ENCODE data around the gene CCL17. TPM values are rescaled to one million over a fixed set of nuclear protein-coding genes. Genes with fewer than 3 reads are reported as not detected.

The CCL17 gene
- total RNA-seq (2022), result not detected in 2 replicates
- Bru-seq, nascent RNA, result not detected
- not detected for BruChase-seq, experiment 1, labeled RNA remaining after a 2-hour chase
- BruChase-seq, experiment 2, labeled RNA remaining after a 6-hour chase, result percentile 4 among the genes with signal in this experiment
- long read RNA-seq, result 0 reads

DNA sequence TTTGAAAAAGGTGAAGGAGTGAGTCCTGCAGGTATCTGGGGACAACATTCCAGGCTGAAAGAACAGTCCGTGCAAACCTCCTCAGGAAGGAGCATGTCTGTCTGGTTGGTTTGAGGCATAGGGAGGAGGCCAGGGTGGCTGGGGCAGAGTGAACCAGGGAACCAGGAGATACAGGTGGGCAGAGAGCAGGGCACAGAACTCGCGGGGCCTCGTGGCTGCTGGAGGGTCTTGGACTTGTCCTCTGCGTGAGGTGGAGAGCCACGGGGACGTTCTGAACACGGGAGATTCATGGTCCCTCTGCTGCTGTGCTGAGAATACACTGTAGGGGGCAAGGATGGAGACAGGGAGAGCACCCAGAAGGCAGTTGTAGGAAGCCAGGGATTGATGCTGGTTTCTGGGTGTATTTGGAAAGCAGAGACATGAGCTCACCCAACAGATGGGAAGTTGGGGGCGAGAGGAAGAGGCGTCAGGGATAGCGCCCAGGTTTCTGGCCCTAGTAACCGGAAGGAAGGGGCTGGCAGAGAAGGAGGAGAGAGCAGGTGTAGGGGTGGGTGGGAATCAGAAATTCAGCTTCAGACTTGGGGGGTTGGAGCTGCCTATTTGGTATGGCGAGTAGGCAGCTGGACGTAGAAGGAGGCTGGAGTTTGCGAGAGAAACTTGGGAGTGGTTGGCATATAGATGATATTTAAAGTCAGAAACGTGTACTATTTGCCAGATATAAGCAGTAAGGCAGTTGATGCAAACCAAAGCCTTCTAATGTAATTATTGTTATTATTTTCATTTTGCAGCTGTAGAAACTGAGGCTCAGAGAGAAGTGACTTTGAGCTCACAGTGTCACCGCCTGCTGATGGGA lies at the start of gene CCL17:
TSS of gene CCL17 (plus strand) at position 803 of the 853 bp plus-strand sequence. CDS start 9,166 bp downstream, outside the sequence.
- Histone ChIP-seq H3K27me3 (replicated peaks; ENCODE audit: control insufficient read depth, insufficient read depth, low read length) (no peaks in the 10 kb centered on the region), H3K36me3 (ENCODE audit: control insufficient read depth, insufficient read depth, low read length) (no peaks in the 10 kb centered on the region), H3K4me3 (ENCODE audit: low read depth, low read length) (no peak within 1 kb of the TSS), H3K4me1 (no peaks in the 10 kb centered on the region), H3K9me3 (no peaks in the 10 kb centered on the region)
- peaks cover 9% of the 10 kb centered on the region for H3K4me1 Mint-ChIP-seq (ENCODE audit: low read depth, unreplicated experiment)
- no peaks in the 10 kb centered on the region for H3K27me3 Mint-ChIP-seq (ENCODE audit: insufficient read depth, unreplicated experiment)
- POLR2A ChIA-PET, result no interaction called here
- BruUV-seq (replicated peaks), result no TSS peak
- H3K4me3 Mint-ChIP-seq (ENCODE audit: unreplicated experiment), result no peak within 1 kb of the TSS
- TF ChIP-seq, protein P1, sequence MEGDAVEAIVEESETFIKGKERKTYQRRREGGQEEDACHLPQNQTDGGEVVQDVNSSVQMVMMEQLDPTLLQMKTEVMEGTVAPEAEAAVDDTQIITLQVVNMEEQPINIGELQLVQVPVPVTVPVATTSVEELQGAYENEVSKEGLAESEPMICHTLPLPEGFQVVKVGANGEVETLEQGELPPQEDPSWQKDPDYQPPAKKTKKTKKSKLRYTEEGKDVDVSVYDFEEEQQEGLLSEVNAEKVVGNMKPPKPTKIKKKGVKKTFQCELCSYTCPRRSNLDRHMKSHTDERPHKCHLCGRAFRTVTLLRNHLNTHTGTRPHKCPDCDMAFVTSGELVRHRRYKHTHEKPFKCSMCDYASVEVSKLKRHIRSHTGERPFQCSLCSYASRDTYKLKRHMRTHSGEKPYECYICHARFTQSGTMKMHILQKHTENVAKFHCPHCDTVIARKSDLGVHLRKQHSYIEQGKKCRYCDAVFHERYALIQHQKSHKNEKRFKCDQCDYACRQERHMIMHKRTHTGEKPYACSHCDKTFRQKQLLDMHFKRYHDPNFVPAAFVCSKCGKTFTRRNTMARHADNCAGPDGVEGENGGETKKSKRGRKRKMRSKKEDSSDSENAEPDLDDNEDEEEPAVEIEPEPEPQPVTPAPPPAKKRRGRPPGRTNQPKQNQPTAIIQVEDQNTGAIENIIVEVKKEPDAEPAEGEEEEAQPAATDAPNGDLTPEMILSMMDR (IDR thresholded peaks at IDR 0.05; ENCODE audit: insufficient read depth in 1 of 2, low read depth in 1 of 2, low read length in 1 of 2, severe bottlenecking in 1 of 2, unreplicated experiment in 1 of 2), result no peak
- H3K27ac Mint-ChIP-seq (ENCODE audit: unreplicated experiment), result no peak within 1 kb of the TSS
- no peaks in the 10 kb centered on the region for H3K36me3 Mint-ChIP-seq (ENCODE audit: insufficient read depth, unreplicated experiment)
- intact Hi-C loops (cut with micrococcal nuclease; ENCODE audit: unreplicated experiment), result no loop called here
- DNase-seq, result no peak
- H3K9me3 Mint-ChIP-seq (ENCODE audit: unreplicated experiment), result no peaks in the 10 kb centered on the region
- CTCF ChIA-PET, result interaction anchor here (0.8 to 1.1 kb wide), 2 partner anchors 12 to 123 kb away, joined by 3 to 5 read pairs; no protein-coding TSS in a partner anchor

DNA sequence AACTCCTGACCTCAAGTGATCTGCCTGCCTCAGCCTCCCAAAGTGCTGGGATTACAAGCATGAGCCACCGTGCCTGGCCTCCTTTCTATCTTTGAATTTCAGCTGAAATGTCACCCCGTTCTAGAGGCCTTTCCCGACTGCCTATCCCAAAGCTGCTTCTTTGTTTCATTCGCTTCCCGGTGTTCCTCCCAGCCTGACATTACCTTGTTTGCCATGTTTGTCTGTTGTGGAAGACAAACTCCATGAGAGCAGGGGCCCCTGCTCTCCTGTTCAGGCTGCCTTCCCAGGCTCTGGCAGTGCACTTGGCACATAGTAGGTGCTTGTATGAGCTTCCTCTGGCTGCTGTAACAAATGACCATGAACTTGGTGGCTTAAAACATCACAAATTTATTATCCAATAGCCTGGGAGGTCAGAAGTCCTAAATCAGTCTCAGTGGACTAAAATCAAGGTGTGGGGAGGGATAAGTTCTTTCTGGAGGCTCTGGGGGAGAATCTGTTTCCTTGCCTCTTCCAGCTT lies 48.6 kb upstream of the CCL17 start:
- H3K4me3 ChIP-seq (ENCODE audit: low read depth, low read length), result no peak overlapping the region
- Mint-ChIP-seq H3K27ac (ENCODE audit: unreplicated experiment) (no peak overlapping the region), H3K27me3 (ENCODE audit: insufficient read depth, unreplicated experiment) (no peaks in the 10 kb centered on the region), H3K9me3 (ENCODE audit: unreplicated experiment) (no peaks in the 10 kb centered on the region), H3K4me3 (ENCODE audit: unreplicated experiment) (no peak overlapping the region), H3K36me3 (ENCODE audit: insufficient read depth, unreplicated experiment) (no peaks in the 10 kb centered on the region), H3K4me1 (ENCODE audit: low read depth, unreplicated experiment) (peaks cover 9% of the 10 kb centered on the region)
- no peak for DNase-seq
- ChIA-PET POLR2A (no interaction called here), CTCF (interaction anchor here (0.7 kb wide), 1 partner anchor 871 kb away, joined by 3 read pairs; no protein-coding TSS in a partner anchor)
- H3K9me3 ChIP-seq, result no peaks in the 10 kb centered on the region
- BruUV-seq (replicated peaks), result no TSS peak
- no peaks in the 10 kb centered on the region for H3K27me3 ChIP-seq (replicated peaks; ENCODE audit: control insufficient read depth, insufficient read depth, low read length)
- no peaks in the 10 kb centered on the region for H3K4me1 ChIP-seq
- TF ChIP-seq, protein P1 (IDR thresholded peaks at IDR 0.05; ENCODE audit: insufficient read depth in 1 of 2, low read depth in 1 of 2, low read length in 1 of 2, severe bottlenecking in 1 of 2, unreplicated experiment in 1 of 2), result no peak
- H3K36me3 ChIP-seq (ENCODE audit: control insufficient read depth, insufficient read depth, low read length), result no peaks in the 10 kb centered on the region
- intact Hi-C loops (cut with micrococcal nuclease; ENCODE audit: unreplicated experiment), result no loop called here

DNA sequence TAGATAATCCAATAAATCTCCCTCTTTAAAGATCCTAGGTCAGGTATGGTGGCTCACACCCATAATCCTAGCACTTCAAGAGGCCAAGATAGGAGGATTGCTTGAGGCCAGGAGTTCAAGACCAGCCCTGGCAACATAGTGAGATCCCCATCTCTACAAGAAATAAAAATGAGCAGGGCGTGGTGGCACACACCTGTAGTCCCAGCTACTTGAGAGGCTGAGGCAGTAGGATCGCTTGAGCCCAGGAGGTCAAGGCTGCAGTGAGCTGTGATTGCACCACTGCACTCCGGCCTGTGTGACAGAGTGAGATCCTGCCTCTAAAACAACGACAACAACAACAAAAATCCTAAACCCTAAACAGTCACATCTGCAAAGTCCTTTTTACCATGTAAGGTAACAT lies 48.0 kb upstream of the CCL17 start:
- POLR2A ChIA-PET, result no interaction called here
- CTCF ChIA-PET, result no interaction called here
- no peaks in the 10 kb centered on the region for H3K27me3 Mint-ChIP-seq (ENCODE audit: insufficient read depth, unreplicated experiment)
- peaks cover 9% of the 10 kb centered on the region for H3K4me1 Mint-ChIP-seq (ENCODE audit: low read depth, unreplicated experiment)
- TF ChIP-seq, protein P1 (IDR thresholded peaks at IDR 0.05; ENCODE audit: insufficient read depth in 1 of 2, low read depth in 1 of 2, low read length in 1 of 2, severe bottlenecking in 1 of 2, unreplicated experiment in 1 of 2), result no peak
- Histone ChIP-seq H3K4me3 (ENCODE audit: low read depth, low read length) (no peak overlapping the region), H3K4me1 (no peaks in the 10 kb centered on the region), H3K9me3 (no peaks in the 10 kb centered on the region), H3K27me3 (replicated peaks; ENCODE audit: control insufficient read depth, insufficient read depth, low read length) (no peaks in the 10 kb centered on the region), H3K36me3 (ENCODE audit: control insufficient read depth, insufficient read depth, low read length) (no peaks in the 10 kb centered on the region)
- H3K4me3 Mint-ChIP-seq (ENCODE audit: unreplicated experiment), result no peak overlapping the region
- no peaks in the 10 kb centered on the region for H3K36me3 Mint-ChIP-seq (ENCODE audit: insufficient read depth, unreplicated experiment)
- H3K27ac Mint-ChIP-seq (ENCODE audit: unreplicated experiment), result no peak overlapping the region
- H3K9me3 Mint-ChIP-seq (ENCODE audit: unreplicated experiment), result no peaks in the 10 kb centered on the region
- intact Hi-C loops (cut with micrococcal nuclease; ENCODE audit: unreplicated experiment), result no loop called here
- no TSS peak for BruUV-seq (replicated peaks)
- DNase-seq, result no peak

Measured in Caco-2 (cell line).